VCaP (cell line): ENCODE results near the gene LDLRAD4.

ENCODE experiments used
- H3K27ac ChIP-seq: fragments of 450-650 bp; 2 replicates; pipeline ENCODE4 v1.5.1; 2017
- TF ChIP-seq, protein P1 (sequence below): fragments of 450-650 bp; conservative IDR thresholded peaks from 2 replicates; pipeline ENCODE4 v1.5.1; 2017; ENCODE audit warnings: mild to moderate bottlenecking, moderate library complexity

Gene LDLRAD4

DNA sequence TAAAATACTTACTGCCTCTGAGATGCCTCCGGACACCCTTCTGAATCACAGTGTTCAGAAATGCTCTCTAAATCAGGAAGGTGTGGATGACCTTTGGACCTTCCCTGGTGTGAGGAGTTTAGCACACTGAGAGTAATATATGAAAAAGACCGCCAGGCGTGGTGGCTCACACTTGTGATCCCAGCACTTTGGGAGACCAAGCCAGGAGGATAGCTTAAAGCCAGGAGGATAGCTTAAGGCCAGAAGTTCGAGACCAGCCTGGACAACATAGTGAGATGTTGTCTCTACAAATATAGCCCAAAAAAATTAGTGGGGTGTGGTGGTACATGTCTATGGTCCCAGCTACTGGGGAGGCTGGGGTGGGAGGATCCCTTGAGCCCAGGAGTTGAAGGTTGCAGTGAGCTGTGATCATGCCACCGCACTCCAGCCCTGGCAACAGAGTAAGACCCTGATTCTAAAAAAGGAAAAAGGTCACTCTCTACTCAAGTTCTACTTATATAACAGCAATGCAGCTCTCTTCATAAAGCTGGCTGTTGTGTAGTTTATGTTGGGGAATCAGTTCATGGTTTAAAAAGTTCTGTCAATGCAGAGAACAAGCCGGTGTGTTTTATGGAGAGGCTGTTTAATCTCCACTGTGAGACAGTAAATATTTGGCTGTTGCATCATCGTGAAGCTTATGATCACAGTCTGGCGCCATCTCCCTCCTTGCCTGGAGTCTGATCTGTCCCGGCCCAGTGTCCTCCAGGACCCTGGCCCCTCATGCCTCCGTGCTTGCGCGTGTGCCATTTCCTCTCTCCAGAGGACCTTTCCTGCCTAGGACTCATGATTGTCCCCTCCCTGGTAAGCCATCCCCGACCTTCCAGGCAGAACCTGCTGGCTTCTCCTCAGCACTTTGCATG is 323.3 kb downstream of the LDLRAD4 start:
- TF ChIP-seq, protein P1, sequence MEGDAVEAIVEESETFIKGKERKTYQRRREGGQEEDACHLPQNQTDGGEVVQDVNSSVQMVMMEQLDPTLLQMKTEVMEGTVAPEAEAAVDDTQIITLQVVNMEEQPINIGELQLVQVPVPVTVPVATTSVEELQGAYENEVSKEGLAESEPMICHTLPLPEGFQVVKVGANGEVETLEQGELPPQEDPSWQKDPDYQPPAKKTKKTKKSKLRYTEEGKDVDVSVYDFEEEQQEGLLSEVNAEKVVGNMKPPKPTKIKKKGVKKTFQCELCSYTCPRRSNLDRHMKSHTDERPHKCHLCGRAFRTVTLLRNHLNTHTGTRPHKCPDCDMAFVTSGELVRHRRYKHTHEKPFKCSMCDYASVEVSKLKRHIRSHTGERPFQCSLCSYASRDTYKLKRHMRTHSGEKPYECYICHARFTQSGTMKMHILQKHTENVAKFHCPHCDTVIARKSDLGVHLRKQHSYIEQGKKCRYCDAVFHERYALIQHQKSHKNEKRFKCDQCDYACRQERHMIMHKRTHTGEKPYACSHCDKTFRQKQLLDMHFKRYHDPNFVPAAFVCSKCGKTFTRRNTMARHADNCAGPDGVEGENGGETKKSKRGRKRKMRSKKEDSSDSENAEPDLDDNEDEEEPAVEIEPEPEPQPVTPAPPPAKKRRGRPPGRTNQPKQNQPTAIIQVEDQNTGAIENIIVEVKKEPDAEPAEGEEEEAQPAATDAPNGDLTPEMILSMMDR = no peak
- H3K27ac ChIP-seq = no peak overlapping the region

DNA sequence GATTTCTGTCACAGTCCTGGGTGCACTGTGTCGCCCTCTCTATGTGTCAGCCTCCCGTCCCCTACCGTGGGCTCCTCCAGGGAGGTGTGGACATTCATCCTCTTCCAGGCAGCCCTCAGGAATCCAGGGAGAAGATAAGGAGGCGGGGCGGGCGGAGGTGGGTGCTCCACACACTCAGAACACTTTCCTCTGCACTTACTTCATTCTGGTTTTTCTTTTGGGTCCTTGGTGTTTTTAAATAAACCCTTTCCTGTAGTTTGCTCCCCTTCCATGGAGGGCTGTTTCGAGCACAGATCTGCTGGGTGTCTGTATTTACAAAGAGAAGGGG is 323.9 kb downstream of the LDLRAD4 start:
- TF ChIP-seq, protein P1 = no peak
- H3K27ac ChIP-seq = no peak overlapping the region

DNA sequence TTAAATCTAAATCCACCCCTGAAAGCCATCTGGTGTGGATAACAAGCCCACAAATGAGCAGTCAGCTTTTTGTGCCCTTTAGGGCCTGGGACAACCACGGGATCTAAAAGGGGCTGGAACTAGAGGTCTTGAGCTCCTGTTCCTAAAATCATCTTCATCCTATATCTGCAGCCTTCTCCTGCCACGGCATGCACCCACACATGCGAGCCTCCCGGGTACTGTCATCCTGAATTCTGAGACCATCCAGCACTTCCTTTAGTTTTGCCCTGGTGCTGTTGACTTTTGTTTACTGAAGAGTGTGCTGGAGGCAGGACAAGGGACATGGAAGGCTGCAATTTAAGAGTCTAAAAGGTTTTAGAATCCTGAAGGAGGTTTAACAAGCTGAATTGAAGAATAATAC is 324.6 kb downstream of the LDLRAD4 start:
- H3K27ac ChIP-seq = no peak overlapping the region
- TF ChIP-seq, protein P1 = no peak

DNA sequence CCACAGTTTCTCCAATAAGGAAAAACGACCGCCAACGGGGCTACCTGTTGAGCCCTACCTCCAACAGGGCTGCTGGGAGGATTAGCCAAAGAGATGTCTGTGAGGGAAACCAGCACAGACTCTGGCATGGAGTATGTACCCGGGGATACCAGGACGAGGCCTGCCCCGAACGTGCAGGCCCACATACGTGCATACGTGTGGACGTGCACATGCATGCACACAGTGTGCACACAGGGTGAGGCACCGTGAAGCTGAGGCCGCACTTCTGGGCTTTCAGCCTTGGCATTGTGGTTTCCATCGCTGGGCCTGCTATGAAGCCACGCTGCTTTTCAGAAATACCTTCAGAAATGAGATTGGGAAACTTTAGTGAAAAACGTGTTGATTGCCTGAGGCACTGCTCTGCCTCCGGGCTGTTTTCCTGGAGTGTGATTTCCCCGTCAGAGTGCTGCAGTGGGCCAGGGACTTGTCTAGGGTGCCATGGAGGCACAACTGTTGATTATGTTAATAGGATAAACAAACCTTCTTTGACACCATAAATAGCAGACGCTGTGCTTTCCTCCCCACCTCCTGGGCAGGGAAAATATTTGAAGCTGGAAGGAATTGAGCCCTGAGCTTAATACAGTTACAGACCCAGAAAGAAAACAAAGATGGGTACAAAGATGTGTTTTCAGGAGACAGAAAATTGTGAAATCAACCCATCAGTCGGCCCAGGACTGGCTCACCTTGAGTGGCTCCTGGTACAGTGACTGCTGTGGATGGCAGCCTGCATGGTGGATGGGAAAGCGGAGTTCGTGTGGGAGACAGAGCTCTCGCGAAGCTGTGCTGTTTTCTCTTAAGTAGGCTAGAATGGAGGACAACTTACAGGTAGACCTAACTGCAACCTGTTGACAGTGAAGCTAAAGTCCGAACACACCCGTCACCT is 325.5 kb downstream of the LDLRAD4 start:
- TF ChIP-seq, protein P1 = no peak

DNA sequence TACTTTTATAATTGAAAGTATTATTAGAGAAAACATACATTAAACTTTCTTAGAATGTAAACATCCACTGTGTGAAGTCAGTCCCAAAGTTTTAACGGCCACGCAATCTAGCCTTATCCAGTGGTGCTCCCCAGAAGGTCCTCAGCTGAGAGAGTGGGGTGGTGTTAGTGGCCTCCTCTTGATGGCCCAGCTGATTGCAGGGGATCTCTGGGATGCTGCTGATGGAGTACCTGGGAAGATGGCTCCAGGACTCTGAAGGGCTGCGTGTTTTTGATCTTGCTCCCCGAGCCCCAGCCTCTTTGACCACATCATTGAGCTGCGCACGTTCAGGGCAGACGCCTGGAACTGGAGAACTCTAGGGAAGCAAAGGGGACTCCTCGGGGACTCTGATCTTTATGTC is 326.4 kb downstream of the LDLRAD4 start:
- no peak overlapping the region for H3K27ac ChIP-seq
- TF ChIP-seq, protein P1 = no peak

More for the DNA sequence above, 325.5 kb downstream of the LDLRAD4 start:
- no peak overlapping the region for H3K27ac ChIP-seq

DNA sequence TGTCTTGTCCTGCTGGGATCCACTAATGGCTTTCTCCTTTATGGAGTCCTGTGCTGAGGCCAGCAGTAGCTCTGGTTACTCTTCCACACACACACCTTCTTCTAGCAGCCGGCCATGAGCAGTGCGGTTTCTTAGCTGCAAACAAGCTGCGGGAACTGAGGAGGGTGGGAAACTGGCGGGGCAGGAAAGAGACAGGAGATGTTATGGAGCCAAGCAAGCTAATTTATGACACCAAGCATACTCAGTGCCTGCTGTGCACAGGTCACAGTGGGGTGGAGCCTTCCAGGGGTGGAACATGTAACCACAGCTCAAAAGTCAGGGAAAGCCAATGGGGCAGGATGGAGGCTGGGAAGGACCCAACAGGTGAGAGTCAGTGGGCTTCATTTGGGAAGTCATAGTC is 327.0 kb downstream of the LDLRAD4 start:
- TF ChIP-seq, protein P1 = no peak
- no peak overlapping the region for H3K27ac ChIP-seq

DNA sequence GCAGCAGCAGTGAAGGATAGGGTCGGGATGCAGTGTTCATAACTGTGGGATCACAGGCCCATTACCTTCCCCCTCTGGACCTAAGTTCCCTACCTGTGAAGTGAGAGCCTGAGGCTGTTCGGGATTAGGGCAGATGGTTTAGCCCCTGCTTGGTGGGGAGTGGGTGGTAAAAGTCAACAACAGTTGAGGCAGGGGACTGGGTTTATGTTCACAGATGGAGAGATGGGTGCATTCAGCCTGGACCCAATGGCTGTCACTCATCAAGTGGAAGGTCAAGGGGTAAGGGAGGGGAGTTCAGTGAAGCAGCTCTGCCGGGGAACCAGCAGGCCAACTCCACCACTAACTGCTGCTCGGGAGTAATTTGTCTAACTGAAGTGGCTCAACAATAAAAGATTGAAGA is 327.4 kb downstream of the LDLRAD4 start:
- no peak overlapping the region for H3K27ac ChIP-seq
- TF ChIP-seq, protein P1 = no peak
